GM12878 (cell line): ENCODE results near the gene MTFP1. TPM values are rescaled to one million over a fixed set of nuclear protein-coding genes. Genes with fewer than 3 reads are reported as not detected.

Source experiments
- ATAC-seq: fragments of 200-7000 bp; cut with Tn5 transposase; 3 replicates; pipeline ENCODE4 v1.9.1; 2020; ENCODE audit warnings: mild to moderate bottlenecking, moderate library complexity
- BruUV-seq: library from RNA; stranded (reverse); fragments of 400-500 nt; replicated peaks from 2 replicates; lab custom pipeline; 2021; lab: Mats Ljungman, UMichigan
- CTCF ChIA-PET: fragments of 300-600 bp; sonication (Branson Sonifier 250); formaldehyde crosslinking; extraction: SDS; loops from one replicate; lab custom pipeline; 2021; ENCODE audit warnings: inconsistent platforms; lab: Yijun Ruan, JAX
- POLR2A ChIA-PET: fragments of 350-600 bp; formaldehyde crosslinking; extraction: SDS; loops from one replicate; lab custom pipeline; 2021; ENCODE audit warnings: inconsistent platforms; lab: Charles Lee
- RAD21 ChIA-PET: fragments of 300-600 bp; sonication (Branson Sonifier 250); formaldehyde crosslinking; loops from one replicate; lab custom pipeline; 2023; ENCODE audit warnings: antibody characterized with exemption; ENCODE audit not compliant: unreplicated experiment; lab: Charles Lee
- SMC1A ChIA-PET: fragments of 300-600 bp; sonication (Branson Sonifier 250); formaldehyde crosslinking; loops from one replicate; lab custom pipeline; 2023; ENCODE audit not compliant: unreplicated experiment, uncharacterized antibody; lab: Charles Lee
- DNase-seq: peaks from one replicate; pipeline ENCODE4 v3.0.0-alpha.2; 2011; ENCODE audit warnings: low read depth, low spot score
- FAIRE-seq: peaks from 3 replicates; lab custom pipeline; 2011; peaks lifted over from hg19 to GRCh38; lab: Jason Lieb, UNC
- H2AFZ ChIP-seq: 2 replicates; pipeline ENCODE4 v1.6.0; 2011; ENCODE audit warnings: low read depth, low read length, control low read depth; ENCODE audit not compliant: control insufficient read depth
- H3K27ac ChIP-seq: 2 replicates; pipeline ENCODE4 v1.5.1; 2011; ENCODE audit warnings: control low read depth; ENCODE audit not compliant: control insufficient read depth, insufficient read depth
- H3K27me3 ChIP-seq, 2 experiments: replicated peaks in 1 of 2; 2 replicates each; pipeline versions ENCODE4 v1.6.0 to v1.6.1; 2011; ENCODE audit warnings: low read length in 1 of 2; ENCODE audit not compliant: control insufficient read depth in 2 of 2, insufficient read depth in 2 of 2
- H3K36me3 ChIP-seq, 2 experiments: 2 replicates each; pipeline ENCODE4 v1.5.1; 2011; ENCODE audit warnings: low read length in 1 of 2; ENCODE audit not compliant: control insufficient read depth in 2 of 2, insufficient read depth in 2 of 2
- H3K4me1 ChIP-seq: 2 replicates; pipeline ENCODE4 v1.6.1; 2011; ENCODE audit warnings: mild to moderate bottlenecking, low read length, moderate library complexity, mixed read lengths; ENCODE audit not compliant: control insufficient read depth, insufficient read depth
- H3K4me2 ChIP-seq: 2 replicates; pipeline ENCODE4 v1.6.0; 2011; ENCODE audit warnings: control low read depth; ENCODE audit not compliant: control insufficient read depth, insufficient read depth
- H3K4me3 ChIP-seq: fragments of 200-600 bp; sonication (generic); 2 replicates; pipeline ENCODE4 v1.5.1; 2016
- H3K79me2 ChIP-seq: 2 replicates; pipeline ENCODE4 v1.6.0; 2011; ENCODE audit warnings: low read length; ENCODE audit not compliant: control insufficient read depth, insufficient read depth
- H3K9ac ChIP-seq: 2 replicates; pipeline ENCODE4 v1.8.0; 2011; ENCODE audit warnings: low read length, control low read depth, mixed read lengths; ENCODE audit not compliant: control insufficient read depth, insufficient read depth
- H3K9me3 ChIP-seq: replicated peaks from 3 replicates; pipeline ENCODE4 v1.5.1; 2011; ENCODE audit warnings: mild to moderate bottlenecking, low read length; ENCODE audit not compliant: control insufficient read depth, insufficient read depth
- H4K20me1 ChIP-seq: 2 replicates; pipeline ENCODE4 v1.6.0; 2011; ENCODE audit not compliant: control insufficient read depth, insufficient read depth
- ASH2L ChIP-seq: fragments of 300-600, 200-600 bp; sonication (generic); IDR thresholded peaks from 2 replicates; pipeline ENCODE4 v1.6.1; 2017; ENCODE audit warnings: low read depth, mild to moderate bottlenecking, borderline replicate concordance
- ATF7 ChIP-seq: fragments of 450-650 bp; IDR thresholded peaks from 2 replicates; pipeline ENCODE4 v1.6.1; 2016; ENCODE audit warnings: low read depth, mild to moderate bottlenecking
- BACH1 ChIP-seq: fragments of 450-650 bp; IDR thresholded peaks from 2 replicates; pipeline ENCODE4 v1.6.1; 2017; ENCODE audit warnings: mild to moderate bottlenecking, borderline replicate concordance
- HCFC1 ChIP-seq: fragments of 150-350 bp; IDR thresholded peaks from 2 replicates; pipeline ENCODE4 v1.6.1; 2014; ENCODE audit warnings: low read length
- JUND ChIP-seq: IDR thresholded peaks from 2 replicates; pipeline ENCODE4 v1.6.1; 2012; ENCODE audit warnings: low read depth, mild to moderate bottlenecking, low read length, improper control_type of control experiment, moderate library complexity
- MEF2B ChIP-seq: fragments of 450-650 bp; IDR thresholded peaks from 2 replicates; pipeline ENCODE4 v1.6.1; 2018; ENCODE audit warnings: mild to moderate bottlenecking, moderate library complexity; ENCODE audit not compliant: partially characterized antibody, poor library complexity, severe bottlenecking
- NR2C2 ChIP-seq: IDR thresholded peaks from 2 replicates; pipeline ENCODE4 v1.6.1; 2011; ENCODE audit warnings: borderline replicate concordance, low read depth; ENCODE audit not compliant: control insufficient read depth, insufficient read length
- RELA ChIP-seq: fragments of 450-650 bp; IDR thresholded peaks from 2 replicates; pipeline ENCODE4 v1.8.0; 2014; ENCODE audit warnings: borderline replicate concordance; ENCODE audit not compliant: partially characterized antibody
- REST ChIP-seq: IDR thresholded peaks from 2 replicates; pipeline ENCODE4 v1.6.1; 2012; ENCODE audit warnings: mild to moderate bottlenecking, low read depth, low read length
- RFX5 ChIP-seq: IDR thresholded peaks from 2 replicates; pipeline ENCODE4 v1.6.1; 2011; ENCODE audit warnings: low read depth, low read length, improper control_type of control experiment
- RUNX3 ChIP-seq: IDR thresholded peaks from 2 replicates; pipeline ENCODE4 v1.6.1; 2012; ENCODE audit warnings: low read length, inconsistent platforms
- SIX5 ChIP-seq: IDR thresholded peaks from 2 replicates; pipeline ENCODE4 v1.6.1; 2011; ENCODE audit warnings: mild to moderate bottlenecking, low read depth, low read length, moderate library complexity; ENCODE audit not compliant: severe bottlenecking
- SREBF1 ChIP-seq: IDR thresholded peaks from 2 replicates; pipeline ENCODE4 v1.6.1; 2012; ENCODE audit warnings: mild to moderate bottlenecking, low read length
- SRF ChIP-seq, 2 experiments: IDR thresholded peaks; 2 replicates each; pipeline ENCODE4 v1.6.1; 2011; ENCODE audit warnings: low read depth in 2 of 2, low read length in 2 of 2, mild to moderate bottlenecking in 1 of 2, moderate library complexity in 1 of 2
- WRNIP1 ChIP-seq: IDR thresholded peaks from 2 replicates; pipeline ENCODE4 v1.6.1; 2011; ENCODE audit warnings: low read depth, low read length, improper control_type of control experiment, borderline replicate concordance
- ZBTB40 ChIP-seq: fragments of 450-650 bp; IDR thresholded peaks from 2 replicates; pipeline ENCODE4 v1.6.1; 2016; ENCODE audit warnings: mild to moderate bottlenecking, moderate library complexity, borderline replicate concordance
- WGBS: methylation state at CpG from one replicate; pipeline ENCODE4 v1.1.6; 2016; ENCODE audit warnings: low lambda C conversion rate; ENCODE audit not compliant: insufficient replicate concordance, insufficient coverage; ENCODE audit errors: missing lambda C conversion rate; 5-methylcytosine and 5-hydroxymethylcytosine counted together
- in situ Hi-C: fragments of 300-500 bp; cut with MboI; formaldehyde crosslinking; loops from 9 replicates; pipeline ENCODE4 v1.14.3; 2018; ENCODE audit warnings: mixed read lengths
- intact Hi-C: fragments of 100-400 bp; cut with micrococcal nuclease; formaldehyde crosslinking; loops from one replicate; pipeline ENCODE4 v1.14.2; 2022; ENCODE audit not compliant: unreplicated experiment
- polyA plus RNA-seq, 11 experiments: library from polyadenylated mRNA; depleted of rRNA in 4 of 11; unstranded in 6 of 11; stranded (reverse) in 5 of 11; fragments of >200 nt; fragmentation: Nextera tagmentation in 4 of 11; fragmentation: Illumina TruSeq in 1 of 11; extraction: Ambion mirVana in 4 of 11; extraction: Trizol in 1 of 11; gene quantifications; 1 replicate in 1 of 11; 2 replicates in 10 of 11; pipeline versions ENCODE4 v1.2.1 to v1.2.3, GENCODE V29; 2011 to 2016; ENCODE audit warnings: inconsistent platforms in 2 of 11, missing spikeins in 2 of 11, low read depth in 1 of 11
- total RNA-seq, 4 experiments: library from RNA; depleted of rRNA in 3 of 4; stranded (reverse); fragments of >200 nt in 3 of 4; fragmentation: Illumina TruSeq in 1 of 4; extraction: Trizol in 1 of 4; gene quantifications; 2 replicates each; pipeline versions ENCODE4 v1.2.1 to v1.2.3, GENCODE V29; 2013 to 2021

The MTFP1 gene
- total and polyA plus RNA-seq, 10 of the 15 experiments (the other 5 are each of a cell fraction or from before 2014, with no cell fraction given) = 20.5 to 133 (median 59.8) TPM

GRCh38 chr22:30425616-30426387, at the start of gene MTFP1 (continued):
- TF ChIP-seq WRNIP1 = no peak
- no peak for TF ChIP-seq SREBF1
- TF ChIP-seq SIX5 = no peak
- no peak for TF ChIP-seq RUNX3
- TF ChIP-seq MEF2B = peak; percentile 30
- no peak for TF ChIP-seq REST
- no peak for TF ChIP-seq JUND

DNA sequence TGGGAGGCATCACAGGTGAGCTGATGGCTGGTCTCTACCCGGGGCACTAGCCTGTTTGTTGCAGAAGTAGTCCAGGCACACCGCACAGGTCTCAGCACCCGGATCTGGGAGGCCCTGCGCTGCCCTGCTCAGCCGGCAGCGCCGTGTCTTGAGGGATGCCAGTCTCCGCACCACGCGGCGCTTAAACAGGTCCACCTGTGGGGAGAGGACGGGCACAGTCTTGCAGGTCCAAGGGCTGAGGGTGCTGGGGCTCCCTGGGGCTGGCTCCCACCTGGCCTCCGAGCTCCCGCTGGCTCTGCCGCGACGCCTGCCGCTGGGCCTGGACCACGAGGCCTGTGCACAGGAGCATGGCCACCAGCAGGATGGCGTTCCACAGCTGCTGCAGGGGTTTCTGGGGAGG, 45.6 kb upstream of the MTFP1 start:
- ATAC-seq (no peak), FAIRE-seq (no peak), DNase-seq (no peak)
- Histone ChIP-seq H3K27me3 (no peaks in the 10 kb centered on the region), H3K36me3 (no peaks in the 10 kb centered on the region), H3K79me2 (no peaks in the 10 kb centered on the region), H3K9me3 (no peaks in the 10 kb centered on the region), H2AFZ (no peak overlapping the region), H3K4me1 (no peaks in the 10 kb centered on the region), H3K4me3 (no peak overlapping the region), H3K27ac (no peak overlapping the region), H3K4me2 (no peak overlapping the region), H3K9ac (no peak overlapping the region), H4K20me1 (no peaks in the 10 kb centered on the region)
- in situ Hi-C loops = no loop called here
- ChIA-PET CTCF (interaction anchor here (1.4 to 14.9 kb wide), 2 partner anchors 93 to 117 kb away, joined by 4 to 436 read pairs; partner anchors contain the start of gene CASTOR1), SMC1A (interaction anchor here (1.1 to 14.7 kb wide), 2 partner anchors 12 to 92 kb away, joined by 3 to 201 read pairs; partner anchors contain the start of gene CASTOR1), POLR2A (no interaction called here), RAD21 (interaction anchor here (3.3 kb wide), 1 partner anchor 92 kb away, joined by 14 read pairs; no protein-coding TSS in a partner anchor)
- WGBS = 87% methylated on average over 20 of the region's 20 CpGs
- intact Hi-C loops = no loop called here
- no TSS peak for BruUV-seq
- TF ChIP-seq HCFC1 (no peak), ATF7 (no peak), RUNX3 (no peak), ASH2L (no peak), NR2C2 (no peak), ZBTB40 (no peak), RFX5 (no peak), SRF (IDR thresholded peaks at IDR 0.05; ENCODE audit: low read depth in 2 of 2, low read length in 2 of 2) (no peak), RELA (no peak), BACH1 (no peak)
